GM21367 (cell line): ENCODE data around the gene ASL.
A peak's percentile ranks its signal among the peaks of the same experiment; 100 is the strongest.
"Not testable (repeated sequence)": the region's sequence is repeated elsewhere in the genome, so short reads cannot be mapped to it uniquely, and the experiment has no call there.

Experiments
- ATAC-seq: cut with Tn5 transposase; IDR thresholded peaks from one replicate; pipeline ENCODE4 v1.9.1; 2021; ENCODE audit not compliant: unreplicated experiment

ASL gene

DNA sequence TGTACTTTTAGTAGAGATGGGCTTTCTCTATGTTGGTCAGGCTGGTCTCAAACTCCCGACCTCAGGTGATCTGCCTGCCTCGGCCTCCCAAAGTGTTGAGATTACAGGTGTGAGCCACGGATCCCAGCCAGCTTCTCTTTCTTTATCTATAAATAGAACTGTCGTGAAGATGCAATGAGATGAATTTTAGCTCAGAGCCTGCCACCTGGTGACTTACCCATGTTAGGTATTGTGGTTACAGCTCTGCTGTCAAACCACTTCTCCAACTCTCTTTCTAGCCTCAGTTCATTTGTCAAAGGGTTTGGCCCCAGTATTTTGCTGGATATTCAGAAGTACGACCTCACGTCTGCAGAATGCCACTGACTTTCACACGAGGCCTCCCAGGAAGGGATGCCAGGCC lies 3.4 kb upstream of the ASL start:
- not testable (repeated sequence) for ATAC-seq

DNA sequence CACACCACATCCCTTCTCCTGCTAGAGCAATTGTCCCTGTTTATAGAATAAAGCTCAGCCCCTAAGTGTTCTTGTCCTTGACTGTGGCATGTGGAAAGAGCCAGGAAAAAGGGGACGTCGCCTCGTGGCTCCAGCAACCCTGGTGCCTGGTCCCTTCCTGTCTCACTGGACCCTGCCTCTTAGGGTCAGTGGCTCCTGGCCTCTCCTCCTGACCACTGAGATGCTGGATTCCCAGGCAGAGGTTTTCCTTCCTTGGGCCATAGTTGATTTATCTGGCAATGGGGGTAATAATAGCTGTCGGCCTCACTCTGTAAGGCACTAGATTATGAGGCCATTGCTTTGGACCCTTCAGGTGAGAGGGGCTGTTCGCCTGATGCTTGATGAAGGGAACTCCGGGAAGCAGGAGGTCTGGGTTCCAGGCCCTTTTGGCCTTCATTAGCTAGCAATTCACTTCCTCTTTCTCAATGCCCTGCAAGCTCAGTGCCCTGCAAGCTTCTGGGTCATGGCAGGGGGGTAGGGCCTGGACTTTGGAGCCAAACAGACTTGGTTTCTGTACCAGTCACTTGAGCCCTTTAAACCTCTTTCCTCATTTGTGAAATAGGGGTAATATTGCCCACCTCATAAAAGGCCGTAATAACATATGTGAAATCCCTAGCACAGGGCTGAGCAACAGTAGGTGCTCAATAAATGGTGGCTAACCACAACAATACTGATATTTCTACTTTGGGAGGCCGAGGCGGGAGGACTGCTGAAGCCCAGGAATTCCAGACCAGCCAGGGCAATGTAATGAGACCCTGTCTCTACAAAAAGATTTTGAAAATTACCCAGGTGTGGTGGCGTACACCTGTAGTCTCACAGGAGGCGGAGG lies 1.1 kb downstream of the ASL start:
- no peak for ATAC-seq

GRCh38 chr7:66078067-66078466 lies 2.4 kb downstream of the ASL start:
- ATAC-seq: no peak

GRCh38 chr7:66082083-66082482 lies 6.5 kb downstream of the ASL start:
- no peak for ATAC-seq

GRCh38 chr7:66082886-66083415 lies 7.3 kb downstream of the ASL start:
- ATAC-seq: no peak

DNA sequence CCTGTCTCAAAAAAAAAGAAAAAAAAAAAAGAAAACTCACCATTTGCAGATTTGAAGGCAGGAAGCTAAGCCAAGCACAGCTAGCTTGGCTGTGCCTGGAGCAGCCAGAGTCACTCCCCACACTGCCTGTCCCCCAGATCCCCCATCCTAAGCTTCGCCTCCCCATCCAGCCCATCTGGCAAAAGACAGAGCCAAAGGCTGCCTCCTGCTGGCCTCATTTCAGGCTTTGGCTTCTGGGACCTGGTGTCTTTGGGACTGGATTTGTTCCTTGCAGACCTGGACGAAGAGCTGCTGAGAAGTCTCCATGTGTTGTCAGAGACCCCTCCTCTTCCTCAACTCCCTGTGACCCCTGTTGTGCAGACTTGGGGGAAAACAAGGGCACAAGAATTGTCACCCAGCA lies 8.1 kb downstream of the ASL start:
- no peak for ATAC-seq

- ATAC-seq: no peak
These were observed 13.5 kb downstream of the ASL start for GRCh38 chr7:66088861-66089838.

GRCh38 chr7:66092654-66093053 lies 17.0 kb downstream of the ASL start:
- no peak for ATAC-seq

DNA sequence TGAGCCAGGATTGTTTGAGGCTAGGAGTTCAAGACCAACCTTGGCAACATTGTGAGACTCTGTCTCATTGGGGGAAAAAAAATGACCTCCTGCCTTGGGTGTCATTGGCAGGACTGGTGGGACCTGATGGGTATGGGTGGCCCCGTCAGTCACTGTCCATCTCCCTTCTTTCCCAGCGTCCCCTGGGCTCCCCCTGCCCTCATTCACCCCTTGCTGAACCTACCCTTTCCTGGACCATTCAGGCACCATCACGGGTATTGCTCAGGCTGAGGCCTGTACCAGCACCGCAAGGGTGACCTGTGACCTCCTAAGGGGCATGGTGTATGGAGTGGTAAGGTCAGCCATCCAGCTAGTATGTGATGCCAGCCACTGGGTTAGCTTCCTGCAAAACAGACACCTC lies 19.4 kb downstream of the ASL start:
- ATAC-seq: no peak

GRCh38 chr7:66099232-66099550 lies 23.6 kb downstream of the ASL start:
- ATAC-seq: no peak

GRCh38 chr7:66099551-66100407 lies 24.2 kb downstream of the ASL start:
- ATAC-seq: peak; percentile 84

GRCh38 chr7:66100408-66101050 lies 24.9 kb downstream of the ASL start:
- no peak for ATAC-seq

- not testable (repeated sequence) for ATAC-seq
These were observed 26.5 kb downstream of the ASL start for GRCh38 chr7:66102168-66102567.

GRCh38 chr7:66103994-66104393 lies 28.4 kb downstream of the ASL start:
- ATAC-seq: not testable (repeated sequence)

DNA sequence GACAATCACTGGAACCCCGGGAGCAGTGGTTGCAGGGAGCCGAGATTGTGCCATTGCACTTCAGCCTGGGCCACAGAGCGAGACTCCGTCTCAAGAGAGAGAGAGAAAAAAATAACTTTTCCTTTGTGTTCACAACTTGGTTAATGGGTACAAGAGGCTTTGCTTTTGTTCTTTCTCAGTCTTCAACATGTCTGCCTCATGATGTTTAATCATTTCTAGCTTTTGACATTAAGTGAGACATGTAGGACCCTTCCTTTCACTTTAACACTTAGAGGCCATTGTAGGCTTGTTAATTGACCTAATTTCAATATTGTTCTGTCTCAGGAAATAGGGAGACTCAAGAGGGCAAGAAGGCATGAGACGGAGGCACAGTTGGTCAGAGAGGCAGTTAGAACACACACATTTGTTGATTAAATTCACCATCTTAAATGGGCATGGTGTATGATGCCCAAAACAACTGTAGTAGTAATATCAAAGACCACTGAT lies 29.7 kb downstream of the ASL start:
- no peak for ATAC-seq

DNA sequence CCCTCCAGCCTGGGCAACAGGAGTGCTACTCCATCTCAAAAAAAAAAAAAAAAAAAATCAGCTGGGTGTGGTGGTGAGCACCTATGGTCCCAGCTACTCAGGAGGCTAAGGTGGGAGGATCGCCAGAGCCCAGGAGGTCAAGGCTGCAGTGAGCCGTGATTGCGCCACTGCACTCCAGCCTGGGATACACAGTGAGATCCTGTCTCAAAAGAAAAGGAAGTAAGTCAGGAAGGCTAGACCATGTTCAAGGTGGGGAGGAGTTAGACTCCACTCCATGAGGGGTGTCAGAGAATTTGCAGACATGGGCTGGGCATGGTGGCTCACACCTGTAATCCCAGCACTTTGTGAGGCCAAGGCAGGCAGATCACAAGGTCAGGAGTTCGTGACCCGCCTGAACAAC lies 32.8 kb downstream of the ASL start:
- not testable (repeated sequence) for ATAC-seq

DNA sequence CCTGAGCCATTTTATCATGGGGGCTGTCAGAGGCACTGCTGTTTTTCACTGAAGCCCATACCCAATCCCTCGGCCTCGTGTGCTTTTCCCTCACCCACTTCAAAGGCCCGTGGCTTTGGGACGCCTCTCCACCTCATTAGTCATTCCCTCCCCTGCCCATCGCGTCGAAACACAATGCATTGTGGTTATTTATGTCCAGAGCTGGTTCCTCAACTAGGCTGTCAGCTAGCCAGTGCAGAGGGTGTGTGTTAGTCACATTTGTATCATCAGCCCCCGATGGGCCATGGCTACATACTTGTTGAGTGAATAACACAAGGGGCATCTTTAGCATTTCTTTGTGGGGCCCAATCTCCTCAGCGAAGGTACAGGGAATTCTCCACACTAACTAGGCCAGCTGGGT lies 35.2 kb downstream of the ASL start:
- no peak for ATAC-seq

DNA sequence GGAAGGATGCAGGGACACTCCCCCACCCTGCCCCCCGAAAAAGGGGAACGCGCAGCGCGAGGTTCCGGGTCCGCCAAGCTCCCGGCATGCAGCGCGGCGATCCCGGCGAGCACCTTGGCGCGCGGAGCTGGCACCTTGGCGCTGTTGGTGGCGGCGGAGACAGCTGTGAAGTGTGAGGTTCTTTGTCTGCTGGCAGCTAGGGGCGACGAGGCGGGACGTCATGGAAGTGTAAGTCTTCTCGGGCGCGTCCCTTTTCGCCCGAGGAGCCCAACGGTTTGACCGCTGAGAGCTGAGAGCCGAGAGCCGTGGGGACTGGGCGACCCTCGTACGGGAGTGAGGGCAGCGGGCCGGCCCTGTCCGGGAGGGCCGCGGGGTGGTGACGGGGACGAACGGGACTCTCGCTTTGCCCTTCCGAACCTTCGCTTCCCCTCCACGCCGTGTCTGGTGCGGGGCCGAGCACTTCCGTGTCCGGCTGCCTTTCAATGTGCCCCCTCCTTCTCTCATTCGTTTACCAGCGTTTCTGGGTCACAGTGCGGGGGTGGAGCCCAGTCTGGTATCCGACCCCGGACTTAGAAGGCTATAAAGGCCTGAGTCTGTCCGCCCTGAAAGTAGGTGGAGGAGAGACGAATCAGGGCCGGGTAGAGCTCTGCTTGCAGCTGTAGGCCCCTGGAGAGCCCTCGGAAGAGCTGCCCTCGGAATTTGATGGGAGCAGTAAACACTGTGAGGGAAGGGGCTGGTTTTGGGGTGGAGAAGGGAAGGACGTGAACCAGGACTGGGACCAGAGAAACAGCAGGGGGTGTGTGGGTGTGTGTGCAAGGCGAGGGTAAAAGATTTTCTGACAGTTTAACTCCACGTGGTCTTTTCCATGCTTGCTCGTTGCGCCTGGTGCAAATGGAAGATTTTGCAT lies 39.4 kb downstream of the ASL start, which contains the start of gene CRCP:
Gene CRCP (plus strand): TSS at position 105 of the 907 bp plus-strand sequence. CDS start 116 bp downstream, at position 221.
- ATAC-seq: peak; percentile 91
